Measurements from ENCODE around the gene DOCK3.

GRCh38 chr3:51394541-51394940 is 719.8 kb downstream of the DOCK3 start:
- TF ChIP-seq CTCF (IDR thresholded peaks at IDR 0.05) (no peak), POLR2A (IDR thresholded peaks at IDR 0.05) (no peak), EP300 (IDR thresholded peaks at IDR 0.05) (no peak), POLR2AphosphoS5 (IDR thresholded peaks at IDR 0.05) (no peak)

All from gastroesophageal sphincter (tissue), 3 donors.